ENCODE data around the gene SLC16A4.

SLC16A4 gene

DNA sequence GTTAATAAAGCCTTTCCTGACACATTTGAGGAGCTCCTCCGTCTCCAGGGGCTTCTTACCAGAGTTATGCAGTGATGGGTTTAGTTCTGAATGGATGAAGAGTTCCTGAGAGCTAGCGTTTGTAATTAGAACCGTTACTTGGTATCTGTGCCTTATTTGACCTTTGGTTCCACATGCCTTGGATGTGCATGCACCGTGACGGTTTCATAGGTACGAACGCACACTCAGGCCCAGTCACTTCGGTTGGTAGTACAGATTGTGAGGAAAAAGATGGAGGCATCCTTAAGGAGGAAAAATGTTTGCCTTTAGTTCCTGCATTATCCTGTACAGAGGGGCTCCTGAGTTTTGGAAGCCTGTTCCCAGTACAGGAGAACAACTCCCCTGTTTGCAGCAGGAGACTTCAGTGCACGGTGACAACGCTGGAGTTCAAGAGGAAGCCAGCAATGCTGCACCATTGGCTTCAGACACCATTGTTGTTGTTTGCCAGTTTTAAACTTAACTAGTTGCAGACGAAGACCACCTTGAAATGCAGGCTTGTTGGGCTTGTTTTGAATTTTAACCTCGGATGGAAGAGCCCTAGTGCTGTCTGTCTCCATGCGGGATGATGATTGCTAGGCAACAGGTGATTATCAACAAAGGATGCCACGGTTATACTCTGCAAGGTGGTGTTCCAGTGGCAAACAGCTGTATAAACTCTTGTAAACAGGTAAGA is 43.5 kb downstream of the SLC16A4 start:
- DNase-seq (ENCODE audit: low read depth) = no peak
- no peak for TF ChIP-seq MYC (IDR thresholded peaks at IDR 0.05; ENCODE audit: low read depth, low read length)
- TF ChIP-seq MAX (IDR thresholded peaks at IDR 0.05; ENCODE audit: low read depth, low read length) = no peak
- no peak for TF ChIP-seq POLR2A (IDR thresholded peaks at IDR 0.05; ENCODE audit: extremely low read depth, insufficient read length)
- TF ChIP-seq, protein P1, sequence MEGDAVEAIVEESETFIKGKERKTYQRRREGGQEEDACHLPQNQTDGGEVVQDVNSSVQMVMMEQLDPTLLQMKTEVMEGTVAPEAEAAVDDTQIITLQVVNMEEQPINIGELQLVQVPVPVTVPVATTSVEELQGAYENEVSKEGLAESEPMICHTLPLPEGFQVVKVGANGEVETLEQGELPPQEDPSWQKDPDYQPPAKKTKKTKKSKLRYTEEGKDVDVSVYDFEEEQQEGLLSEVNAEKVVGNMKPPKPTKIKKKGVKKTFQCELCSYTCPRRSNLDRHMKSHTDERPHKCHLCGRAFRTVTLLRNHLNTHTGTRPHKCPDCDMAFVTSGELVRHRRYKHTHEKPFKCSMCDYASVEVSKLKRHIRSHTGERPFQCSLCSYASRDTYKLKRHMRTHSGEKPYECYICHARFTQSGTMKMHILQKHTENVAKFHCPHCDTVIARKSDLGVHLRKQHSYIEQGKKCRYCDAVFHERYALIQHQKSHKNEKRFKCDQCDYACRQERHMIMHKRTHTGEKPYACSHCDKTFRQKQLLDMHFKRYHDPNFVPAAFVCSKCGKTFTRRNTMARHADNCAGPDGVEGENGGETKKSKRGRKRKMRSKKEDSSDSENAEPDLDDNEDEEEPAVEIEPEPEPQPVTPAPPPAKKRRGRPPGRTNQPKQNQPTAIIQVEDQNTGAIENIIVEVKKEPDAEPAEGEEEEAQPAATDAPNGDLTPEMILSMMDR (IDR thresholded peaks at IDR 0.05; ENCODE audit: low read depth, low read length) = no peak
- H3K4me3 ChIP-seq (ENCODE audit: low read depth, low read length) = peak overlapping the region; percentile 30

- TF ChIP-seq POLR2A (IDR thresholded peaks at IDR 0.05; ENCODE audit: extremely low read depth, insufficient read length) (no peak), MYC (IDR thresholded peaks at IDR 0.05; ENCODE audit: low read depth, low read length) (no peak), MAX (IDR thresholded peaks at IDR 0.05; ENCODE audit: low read depth, low read length) (no peak)
- TF ChIP-seq, protein P1 (IDR thresholded peaks at IDR 0.05; ENCODE audit: low read depth, low read length) = no peak
- no peak for DNase-seq (ENCODE audit: low read depth)
- no peak overlapping the region for H3K4me3 ChIP-seq (ENCODE audit: low read depth, low read length)
These were observed 44.1 kb downstream of the SLC16A4 start for GRCh38 chr1:110346690-110347089.

- TF ChIP-seq MYC (IDR thresholded peaks at IDR 0.05; ENCODE audit: low read depth, low read length) = no peak
- TF ChIP-seq, protein P1 (IDR thresholded peaks at IDR 0.05; ENCODE audit: low read depth, low read length) = no peak
- TF ChIP-seq MAX (IDR thresholded peaks at IDR 0.05; ENCODE audit: low read depth, low read length) = no peak
- TF ChIP-seq POLR2A (IDR thresholded peaks at IDR 0.05; ENCODE audit: extremely low read depth, insufficient read length) = no peak
- DNase-seq (ENCODE audit: low read depth) = no peak
- peak overlapping the region; percentile 81 for H3K4me3 ChIP-seq (ENCODE audit: low read depth, low read length)
These were observed 45.3 kb downstream of the SLC16A4 start for GRCh38 chr1:110345480-110345879.

DNA sequence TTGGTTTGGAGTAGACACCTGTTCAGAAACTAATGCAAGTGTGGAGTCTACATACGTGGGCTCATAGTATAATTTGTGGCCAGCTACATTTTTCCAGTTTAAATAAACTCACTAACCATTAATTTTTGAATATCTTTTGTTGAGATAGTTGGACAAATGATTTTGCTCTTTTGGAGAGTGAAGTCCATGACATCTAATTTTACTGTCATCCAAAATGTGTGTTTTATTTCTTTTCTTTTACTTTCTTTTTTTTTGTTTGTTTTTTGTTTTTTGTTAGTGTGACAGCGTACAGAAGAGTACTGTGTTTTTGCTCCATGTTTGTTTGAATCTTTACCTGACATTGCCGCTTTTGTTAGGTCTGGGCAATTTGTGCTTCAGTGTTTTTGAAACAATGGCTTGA is 46.7 kb downstream of the SLC16A4 start:
- no peak for DNase-seq (ENCODE audit: low read depth)
- TF ChIP-seq MAX (IDR thresholded peaks at IDR 0.05; ENCODE audit: low read depth, low read length) = no peak
- TF ChIP-seq POLR2A (IDR thresholded peaks at IDR 0.05; ENCODE audit: extremely low read depth, insufficient read length) = no peak
- TF ChIP-seq MYC (IDR thresholded peaks at IDR 0.05; ENCODE audit: low read depth, low read length) = no peak
- TF ChIP-seq, protein P1 (IDR thresholded peaks at IDR 0.05; ENCODE audit: low read depth, low read length) = no peak
- peak overlapping the region; percentile 81 for H3K4me3 ChIP-seq (ENCODE audit: low read depth, low read length)

- DNase-seq (ENCODE audit: low read depth) = no peak
- TF ChIP-seq, protein P1 (IDR thresholded peaks at IDR 0.05; ENCODE audit: low read depth, low read length) = no peak
- no peak for TF ChIP-seq POLR2A (IDR thresholded peaks at IDR 0.05; ENCODE audit: extremely low read depth, insufficient read length)
- H3K4me3 ChIP-seq (ENCODE audit: low read depth, low read length) = peak overlapping the region; percentile 81
These were observed 47.6 kb downstream of the SLC16A4 start for GRCh38 chr1:110343249-110343648.

Measured in NB4 (cell line).